GM19035 (cell line): ENCODE data around the gene BCAT1.

Source experiments
- ATAC-seq: cut with Tn5 transposase; IDR thresholded peaks from one replicate; pipeline ENCODE4 v1.9.1; 2021; ENCODE audit not compliant: unreplicated experiment

Gene BCAT1

DNA sequence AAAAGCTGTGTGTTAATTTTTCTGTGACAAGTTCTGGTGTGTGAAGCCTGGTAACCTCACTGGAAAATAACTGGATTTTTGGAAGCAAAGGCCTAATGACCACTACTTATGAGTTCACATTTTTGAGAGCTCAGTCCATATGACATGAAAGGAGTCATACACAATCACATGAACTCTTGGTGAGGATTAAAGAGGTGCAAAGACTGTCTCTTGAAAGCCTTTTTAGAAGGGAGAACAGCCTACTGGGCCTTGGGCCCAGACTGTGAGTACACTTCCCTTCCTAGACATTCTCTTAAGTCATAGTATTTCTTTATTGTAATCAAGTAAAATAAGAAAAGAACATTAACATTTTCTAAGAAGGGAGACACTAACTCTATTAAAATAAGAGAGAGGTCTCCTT lies 176.1 kb downstream of the BCAT1 start:
- ATAC-seq = no peak

DNA sequence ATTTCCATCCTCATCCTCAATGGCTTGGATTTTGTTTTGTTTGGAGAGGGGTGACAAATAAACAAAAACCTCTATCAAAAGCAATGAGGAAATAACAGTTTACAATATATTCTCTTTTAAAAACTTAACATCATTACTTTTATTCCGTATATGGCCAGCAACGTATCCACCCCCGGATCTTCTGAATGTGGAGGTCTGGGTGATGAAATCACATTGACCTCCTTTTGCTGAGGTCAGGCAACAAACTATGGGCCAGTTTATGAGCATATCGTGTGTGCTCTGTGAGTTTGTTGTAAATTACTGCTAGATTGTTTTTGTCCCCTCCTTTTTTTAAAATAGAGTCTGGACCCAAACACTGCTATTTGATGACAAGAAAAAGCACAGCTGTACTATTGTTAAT lies 178.1 kb downstream of the BCAT1 start:
- no peak for ATAC-seq

GRCh38 chr12:24770334-24770733 lies 178.6 kb downstream of the BCAT1 start:
- ATAC-seq = no peak

GRCh38 chr12:24769682-24770081 lies 179.2 kb downstream of the BCAT1 start:
- ATAC-seq = no peak

GRCh38 chr12:24768415-24768814 lies 180.5 kb downstream of the BCAT1 start:
- no peak for ATAC-seq

DNA sequence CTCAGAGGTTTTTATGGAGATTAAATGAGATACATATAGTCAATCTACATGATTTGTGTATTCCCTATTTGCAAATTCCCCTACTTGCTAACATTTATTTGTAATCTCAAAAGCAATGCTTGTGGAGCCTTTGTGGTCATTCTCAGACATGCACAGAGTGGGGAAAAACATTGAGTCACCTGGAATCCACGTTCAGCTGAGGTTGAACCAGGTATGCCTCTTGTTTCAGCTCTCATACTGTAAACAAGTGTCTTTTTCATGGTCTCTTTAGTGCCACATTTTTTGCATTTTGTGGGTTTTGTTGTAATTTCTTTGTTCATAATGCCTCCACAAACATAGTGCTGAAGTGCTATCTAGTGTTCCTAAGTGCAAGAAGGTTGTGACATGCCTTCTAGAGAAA lies 181.9 kb downstream of the BCAT1 start:
- no peak for ATAC-seq

GRCh38 chr12:24764712-24765111 lies 184.2 kb downstream of the BCAT1 start:
- no peak for ATAC-seq

GRCh38 chr12:24760606-24761378 lies 188.1 kb downstream of the BCAT1 start:
- no peak for ATAC-seq

DNA sequence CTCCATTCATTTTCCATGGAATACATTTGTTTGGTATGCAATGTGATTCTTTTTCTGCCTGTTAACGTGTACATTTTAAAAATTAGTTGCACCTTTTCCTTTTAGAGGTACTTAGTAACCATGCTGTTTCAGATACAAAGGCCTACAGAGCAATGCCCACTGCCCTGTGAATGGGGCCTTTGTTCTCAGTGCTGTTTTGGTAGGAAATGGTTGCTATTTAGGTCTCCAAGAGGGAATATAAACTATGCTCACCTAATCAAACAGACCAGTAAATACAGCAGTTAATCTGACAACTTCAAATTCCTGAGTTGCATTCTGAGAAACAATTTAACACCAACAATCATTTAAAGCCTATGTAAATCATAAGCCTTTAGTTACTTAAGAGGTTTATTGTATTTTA lies 188.7 kb downstream of the BCAT1 start:
- ATAC-seq = no peak
